Astrocyte (in vitro differentiated cells and primary cell): ENCODE measurements around the gene CACNA1C. TPM values are rescaled to one million over a fixed set of nuclear protein-coding genes. Genes with fewer than 3 reads are reported as not detected.

Experiments used
- DNase-seq: peaks from one replicate; pipeline ENCODE4 v3.0.0-alpha.2; 2010; ENCODE audit warnings: low read depth
- FAIRE-seq: peaks from 2 replicates; lab custom pipeline; 2011; peaks lifted over from hg19 to GRCh38; lab: Jason Lieb, UNC
- H2AFZ ChIP-seq: 2 replicates; pipeline ENCODE4 v1.6.0; 2012; ENCODE audit warnings: low read depth, low read length, inconsistent platforms
- H3K27ac ChIP-seq: 2 replicates; pipeline ENCODE4 v1.5.1; 2011; ENCODE audit warnings: low read depth, low read length, inconsistent platforms
- H3K27me3 ChIP-seq: 2 replicates; pipeline ENCODE4 v1.6.0; 2011; ENCODE audit warnings: low read length, inconsistent platforms; ENCODE audit not compliant: insufficient read depth
- H3K36me3 ChIP-seq: 2 replicates; pipeline ENCODE4 v1.5.1; 2011; ENCODE audit warnings: low read length, inconsistent platforms; ENCODE audit not compliant: insufficient read depth
- H3K4me1 ChIP-seq: 2 replicates; pipeline ENCODE4 v1.5.1; 2011; ENCODE audit warnings: low read length, inconsistent platforms; ENCODE audit not compliant: insufficient read depth
- H3K4me2 ChIP-seq: 2 replicates; pipeline ENCODE4 v1.6.0; 2012; ENCODE audit warnings: low read length, inconsistent platforms
- H3K4me3 ChIP-seq: 2 replicates; pipeline ENCODE4 v1.5.1; 2011; ENCODE audit warnings: low read depth, mild to moderate bottlenecking, low read length, inconsistent platforms; ENCODE audit not compliant: insufficient read depth
- H3K79me2 ChIP-seq: 2 replicates; pipeline ENCODE4 v1.6.0; 2012; ENCODE audit warnings: mild to moderate bottlenecking, low read length, inconsistent platforms; ENCODE audit not compliant: insufficient read depth
- H3K9ac ChIP-seq: 2 replicates; pipeline ENCODE4 v1.6.0; 2012; ENCODE audit warnings: mild to moderate bottlenecking, low read length, inconsistent platforms
- H3K9me3 ChIP-seq: 2 replicates; pipeline ENCODE4 v1.5.1; 2012; ENCODE audit warnings: low read depth, mild to moderate bottlenecking, low read length, inconsistent platforms; ENCODE audit not compliant: insufficient read depth
- H4K20me1 ChIP-seq: 2 replicates; pipeline ENCODE4 v1.6.0; 2012; ENCODE audit warnings: low read length, inconsistent platforms; ENCODE audit not compliant: insufficient read depth
- H3K27ac Mint-ChIP-seq: one replicate; pipeline ENCODE4 v1.8.0; 2021; ENCODE audit warnings: mild to moderate bottlenecking, mixed read lengths; ENCODE audit not compliant: unreplicated experiment
- H3K27me3 Mint-ChIP-seq: one replicate; pipeline ENCODE4 v1.8.0; 2021; ENCODE audit warnings: low read depth, mixed read lengths; ENCODE audit not compliant: unreplicated experiment
- H3K36me3 Mint-ChIP-seq: one replicate; pipeline ENCODE4 v1.8.0; 2021; ENCODE audit warnings: low read depth, mixed read lengths; ENCODE audit not compliant: unreplicated experiment
- H3K4me1 Mint-ChIP-seq: one replicate; pipeline ENCODE4 v1.8.0; 2021; ENCODE audit warnings: low read depth, mixed read lengths; ENCODE audit not compliant: unreplicated experiment
- H3K4me3 Mint-ChIP-seq: one replicate; pipeline ENCODE4 v1.8.0; 2021; ENCODE audit warnings: mild to moderate bottlenecking, moderate library complexity, mixed read lengths; ENCODE audit not compliant: unreplicated experiment
- H3K9me3 Mint-ChIP-seq: one replicate; pipeline ENCODE4 v1.8.0; 2021; ENCODE audit warnings: mild to moderate bottlenecking, mixed read lengths; ENCODE audit not compliant: unreplicated experiment
- CTCF ChIP-seq: IDR thresholded peaks from 2 replicates; pipeline ENCODE4 v1.5.1; 2011; ENCODE audit warnings: low read depth, mild to moderate bottlenecking, inconsistent platforms, low read length, moderate library complexity; ENCODE audit not compliant: insufficient read depth
- EZH2 ChIP-seq: IDR thresholded peaks from 2 replicates; pipeline ENCODE4 v1.6.1; 2012; ENCODE audit warnings: mild to moderate bottlenecking, low read length, inconsistent platforms; ENCODE audit not compliant: insufficient read depth
- total RNA-seq: library from RNA; stranded (reverse); gene quantifications from 2 replicates; pipeline ENCODE4 v1.2.1, GENCODE V29; 2021

CACNA1C gene
- total RNA-seq, 1 donor from 2014 or later: 2.1 TPM

GRCh38 chr12:2395354-2395977 is 342.7 kb downstream of the CACNA1C start:
- H3K27ac Mint-ChIP-seq: no peak overlapping the region
- H3K27ac ChIP-seq: no peak overlapping the region
- no peaks in the 10 kb centered on the region for H3K9me3 Mint-ChIP-seq
- H3K9ac ChIP-seq: no peak overlapping the region
- peak; percentile 80 for TF ChIP-seq CTCF
- TF ChIP-seq EZH2: no peak
- H3K4me3 Mint-ChIP-seq: no peak overlapping the region
- no peak overlapping the region for H3K4me2 ChIP-seq
- H3K36me3 Mint-ChIP-seq: peaks cover 4% of the 10 kb centered on the region
- FAIRE-seq: no peak
- H3K27me3 Mint-ChIP-seq: peaks cover 20% of the 10 kb centered on the region
- H4K20me1 ChIP-seq: peaks cover 4% of the 10 kb centered on the region
- no peaks in the 10 kb centered on the region for H3K27me3 ChIP-seq
- H3K9me3 ChIP-seq: no peaks in the 10 kb centered on the region
- H3K4me3 ChIP-seq: no peak overlapping the region
- no peak overlapping the region for H2AFZ ChIP-seq
- peaks cover 4% of the 10 kb centered on the region for H3K4me1 Mint-ChIP-seq
- DNase-seq: no peak
- no peaks in the 10 kb centered on the region for H3K36me3 ChIP-seq
- H3K4me1 ChIP-seq: no peaks in the 10 kb centered on the region
- no peaks in the 10 kb centered on the region for H3K79me2 ChIP-seq

GRCh38 chr12:2396448-2396871 is 343.7 kb downstream of the CACNA1C start:
- H3K9me3 Mint-ChIP-seq: no peaks in the 10 kb centered on the region
- no peaks in the 10 kb centered on the region for H3K36me3 ChIP-seq
- no peaks in the 10 kb centered on the region for H3K9me3 ChIP-seq
- H3K4me1 ChIP-seq: no peaks in the 10 kb centered on the region
- no peak overlapping the region for H3K27ac ChIP-seq
- peaks cover 4% of the 10 kb centered on the region for H4K20me1 ChIP-seq
- H2AFZ ChIP-seq: no peak overlapping the region
- H3K4me3 Mint-ChIP-seq: no peak overlapping the region
- no peak overlapping the region for H3K4me3 ChIP-seq
- DNase-seq (peak; percentile 75), FAIRE-seq (no peak)
- no peak overlapping the region for H3K27ac Mint-ChIP-seq
- H3K27me3 Mint-ChIP-seq: peaks cover 12% of the 10 kb centered on the region
- H3K9ac ChIP-seq: no peak overlapping the region
- H3K27me3 ChIP-seq: no peaks in the 10 kb centered on the region
- TF ChIP-seq EZH2: no peak
- no peak for TF ChIP-seq CTCF
- H3K4me2 ChIP-seq: no peak overlapping the region
- peaks cover 4% of the 10 kb centered on the region for H3K36me3 Mint-ChIP-seq
- H3K79me2 ChIP-seq: no peaks in the 10 kb centered on the region
- peaks cover 1% of the 10 kb centered on the region for H3K4me1 Mint-ChIP-seq

- TF ChIP-seq CTCF (no peak), EZH2 (no peak)
- no peak overlapping the region for H3K27ac ChIP-seq
- H4K20me1 ChIP-seq: peaks cover 4% of the 10 kb centered on the region
- no peak overlapping the region for H3K4me3 ChIP-seq
- H3K4me2 ChIP-seq: no peak overlapping the region
- FAIRE-seq (no peak), DNase-seq (peak; percentile 22)
- no peaks in the 10 kb centered on the region for H3K9me3 ChIP-seq
- H3K79me2 ChIP-seq: no peaks in the 10 kb centered on the region
- H3K9ac ChIP-seq: no peak overlapping the region
- Mint-ChIP-seq H3K4me1 (peaks cover 1% of the 10 kb centered on the region), H3K36me3 (peaks cover 4% of the 10 kb centered on the region), H3K4me3 (no peak overlapping the region), H3K9me3 (no peaks in the 10 kb centered on the region), H3K27ac (no peak overlapping the region), H3K27me3 (peaks cover 14% of the 10 kb centered on the region)
- H2AFZ ChIP-seq: no peak overlapping the region
- H3K4me1 ChIP-seq: no peaks in the 10 kb centered on the region
- no peaks in the 10 kb centered on the region for H3K27me3 ChIP-seq
- H3K36me3 ChIP-seq: no peaks in the 10 kb centered on the region
Observed at GRCh38 chr12:2397356-2398045, 344.7 kb downstream of the CACNA1C start.
